ENCODE measurements around the gene GPR152. TPM values are rescaled to one million over a fixed set of nuclear protein-coding genes. Genes with fewer than 3 reads are reported as not detected.

Gene GPR152
- total and polyA plus RNA-seq, 2 of the 8 experiments (the other 6 are each of a cell fraction or from before 2014, with no cell fraction given), result not detected

GRCh38 chr11:67500831-67501715 is 48.5 kb upstream of the GPR152 start:
- H2BK20ac ChIP-seq (ENCODE audit: low read length), result no peak overlapping the region
- H3K56ac ChIP-seq (replicated peaks; ENCODE audit: insufficient read length, low read depth, low read length), result no peak overlapping the region
- no peak overlapping the region for H2BK5ac ChIP-seq (ENCODE audit: low read depth, low read length)
- H3K27ac ChIP-seq (ENCODE audit: low read depth, low read length), result no peak overlapping the region
- WGBS, 2 experiments (ENCODE audit: extremely low coverage in 1 of 2, insufficient coverage in 1 of 2, insufficient read length in 1 of 2, insufficient replicate concordance in 2 of 2, low coverage in 1 of 2, low lambda C conversion rate in 2 of 2, missing lambda C conversion rate in 1 of 2), result 92 to 100% methylated on average over 1 to 9 of the region's 9 CpGs
- no peak overlapping the region for H3K23ac ChIP-seq (ENCODE audit: insufficient read length)
- H3K4ac ChIP-seq (replicated peaks; ENCODE audit: insufficient read length, low read depth, low read length), result no peak overlapping the region
- H3K79me1 ChIP-seq (ENCODE audit: low read depth, low read length), result no peaks in the 10 kb centered on the region
- no peaks in the 10 kb centered on the region for H3K79me2 ChIP-seq (ENCODE audit: control insufficient read depth in 1 of 2, insufficient read depth in 2 of 2, low read length in 2 of 2)
- CTCF ChIA-PET (ENCODE audit: partially characterized antibody), result interaction anchor here (1.2 to 1.4 kb wide), 3 partner anchors 8 to 114 kb away, joined by 3 to 4 read pairs (median 4); no protein-coding TSS in a partner anchor
- H3K18ac ChIP-seq (ENCODE audit: extremely low read depth, low read length), result no peak overlapping the region
- H3K9me3 ChIP-seq (ENCODE audit: insufficient read depth in 2 of 2, low read depth in 1 of 2, low read length in 1 of 2), result no peaks in the 10 kb centered on the region
- peaks cover 0 to 19% (median 7%) of the 10 kb centered on the region in 4 experiments; a peak in 5 of 7 replicates for H3K4me1 ChIP-seq (replicated peaks in 1 of 4; ENCODE audit: control insufficient read depth in 3 of 4, insufficient read depth in 4 of 4, low read length in 3 of 4)
- no peak overlapping the region for H2BK12ac ChIP-seq (ENCODE audit: low read depth, low read length)
- H4K8ac ChIP-seq (ENCODE audit: extremely low read depth, insufficient read depth, low read length), result no peak overlapping the region
- DNase-seq (ENCODE audit: low read depth in 1 of 2, low spot score in 2 of 2) (no peak), FAIRE-seq (no peak)
- no peak overlapping the region for H4K5ac ChIP-seq (ENCODE audit: insufficient read length, low read depth, low read length)
- no peak overlapping the region for H3K14ac ChIP-seq (ENCODE audit: insufficient read length)
- no peak overlapping the region for H2BK15ac ChIP-seq (ENCODE audit: low read length)
- no peak overlapping the region for H2AK5ac ChIP-seq (ENCODE audit: low read depth, low read length)
- H3K23me2 ChIP-seq (ENCODE audit: low read depth, low read length), result peaks cover 14% of the 10 kb centered on the region; the same call in 1 of the 2 replicates
- H2AFZ ChIP-seq (ENCODE audit: low read length), result no peak overlapping the region
- no peak overlapping the region for H3K4me3 ChIP-seq (ENCODE audit: extremely low read depth in 1 of 4, insufficient read depth in 2 of 4, low read depth in 3 of 4, low read length in 4 of 4)
- no peak overlapping the region for H3K4me2 ChIP-seq (ENCODE audit: insufficient read depth in 1 of 2, low read depth in 2 of 2, low read length in 2 of 2)
- H4K20me1 ChIP-seq (replicated peaks in 1 of 2; ENCODE audit: control insufficient read depth in 1 of 2, insufficient read depth in 2 of 2, low read length in 2 of 2), result peaks cover 3 to 12% of the 10 kb centered on the region in 2 experiments
- POLR2A ChIA-PET (ENCODE audit: partially characterized antibody), result interaction anchor here (1.1 to 1.5 kb wide), 3 partner anchors 10 to 34 kb away, joined by 3 to 4 read pairs (median 3); no protein-coding TSS in a partner anchor
- H3K36me3 ChIP-seq (ENCODE audit: control insufficient read depth in 2 of 4, insufficient read depth in 4 of 4, low read length in 3 of 4), result peaks cover 0 to 8% (median 4%) of the 10 kb centered on the region in 4 experiments; a peak in 6 of 8 replicates
- H2BK120ac ChIP-seq (replicated peaks; ENCODE audit: low read depth, low read length), result no peak overlapping the region
- H3K9ac ChIP-seq (replicated peaks in 1 of 4; ENCODE audit: extremely low read depth in 1 of 4, low read depth in 3 of 4, low read length in 3 of 4), result no peak overlapping the region
- H4K91ac ChIP-seq (replicated peaks; ENCODE audit: insufficient read length, low read length), result no peak overlapping the region
- H3K27me3 ChIP-seq (replicated peaks in 1 of 4; ENCODE audit: control insufficient read depth in 3 of 4, extremely low read depth in 1 of 4, insufficient read depth in 3 of 4, low read length in 3 of 4), result peaks cover 0 to 8% (median 4%) of the 10 kb centered on the region in 4 experiments; a peak in 3 of 7 replicates
- TF ChIP-seq SIX5 (IDR thresholded peaks at IDR 0.05; ENCODE audit: low read depth, low read length), result no peak
- TF ChIP-seq SAP30 (IDR thresholded peaks at IDR 0.05; ENCODE audit: insufficient read depth, insufficient replicate concordance, low read length), result no peak
- TF ChIP-seq SP1 (IDR thresholded peaks at IDR 0.05; ENCODE audit: low read depth, low read length), result no peak
- TF ChIP-seq POLR2AphosphoS5 (IDR thresholded peaks at IDR 0.05; ENCODE audit: low read depth, low read length), result no peak
- TF ChIP-seq RBBP5 (IDR thresholded peaks at IDR 0.05; ENCODE audit: borderline replicate concordance, low read depth, low read length), result no peak
- TF ChIP-seq ATF2 (IDR thresholded peaks at IDR 0.05; ENCODE audit: low read length), result no peak
- TF ChIP-seq RNF2 (IDR thresholded peaks at IDR 0.05; ENCODE audit: borderline replicate concordance, low read depth, low read length, missing control alignments, poor library complexity, severe bottlenecking), result no peak
- TF ChIP-seq BCL11A (IDR thresholded peaks at IDR 0.05; ENCODE audit: low read depth in 2 of 2, low read length in 2 of 2), result no peak
- no peak for TF ChIP-seq TAF1 (IDR thresholded peaks at IDR 0.05; ENCODE audit: low read depth, low read length)

Measured in H1 (cell line).